Stimulated activated CD8-positive, alpha-beta memory T cell treated with anti-CD3 and anti-CD28 coated beads, Interleukin-7, amount 100 ng/mL, for 48 hours (primary cell): Measurements from ENCODE around the gene RILPL1.
"Not testable (repeated sequence)": the region's sequence is repeated elsewhere in the genome, so short reads cannot be mapped to it uniquely, and the experiment has no call there.

ENCODE experiments used
- DNase-seq, 2 donors: peaks; one replicate each; pipeline ENCODE4 v3.0.0-alpha.2; 2020; ENCODE audit warnings: low read depth in 1 of 2; ENCODE audit errors: extremely low read depth in 1 of 2

Gene RILPL1

DNA sequence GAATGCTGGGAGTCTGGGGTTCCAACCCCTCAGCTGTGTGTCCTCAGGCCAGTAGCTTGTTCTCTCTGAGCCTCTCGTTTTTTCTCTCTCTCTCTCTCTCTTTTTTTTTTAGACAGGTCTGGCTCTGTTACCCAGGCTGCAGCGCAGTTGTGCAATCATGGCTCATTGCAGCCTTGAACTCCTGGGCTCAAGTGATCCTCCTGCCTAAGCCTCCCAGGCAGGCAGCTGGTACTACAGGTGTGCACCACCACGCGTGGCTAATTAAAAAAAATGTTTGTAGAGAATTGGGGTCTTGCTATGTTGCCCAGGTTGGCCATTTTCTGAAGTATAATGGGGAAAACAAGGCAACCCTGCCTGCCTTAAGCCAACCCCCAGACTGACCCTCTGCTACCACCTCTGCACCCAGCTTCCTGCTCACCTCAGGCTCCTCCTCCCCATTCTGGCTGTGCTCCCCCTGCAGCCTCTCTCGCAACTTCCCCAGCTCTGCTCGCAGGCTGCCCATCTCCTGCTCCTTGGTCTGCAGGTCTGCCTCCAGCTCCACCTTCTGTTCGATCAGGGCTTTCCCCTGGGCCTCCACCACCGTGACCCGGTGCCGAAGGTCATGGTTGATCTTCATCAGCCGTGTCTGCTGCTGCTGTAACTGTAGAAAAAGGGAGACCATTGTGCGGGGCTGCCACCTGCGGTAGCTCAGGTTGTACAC is 35.2 kb downstream of the RILPL1 start:
- DNase-seq, result no peak

DNA sequence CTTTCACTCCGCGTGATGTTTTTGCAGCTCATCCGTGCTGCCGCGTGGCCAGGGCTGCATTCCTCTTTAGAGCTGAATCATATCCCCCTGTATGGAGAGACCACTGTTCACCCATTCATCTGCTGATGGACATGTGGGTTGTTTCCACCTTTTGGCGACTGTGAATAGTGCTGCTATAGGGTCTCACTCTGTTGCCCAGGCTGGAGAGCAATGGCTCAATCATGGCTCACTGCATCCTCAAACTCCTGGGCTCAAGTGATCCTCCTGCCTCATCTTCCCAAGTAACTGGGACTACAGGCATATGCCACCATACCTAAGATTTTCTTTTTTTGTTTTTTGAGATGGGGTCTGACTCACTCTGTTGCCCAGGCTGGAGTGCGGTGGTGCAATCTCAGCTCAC is 36.5 kb downstream of the RILPL1 start:
- DNase-seq, result no peak

DNA sequence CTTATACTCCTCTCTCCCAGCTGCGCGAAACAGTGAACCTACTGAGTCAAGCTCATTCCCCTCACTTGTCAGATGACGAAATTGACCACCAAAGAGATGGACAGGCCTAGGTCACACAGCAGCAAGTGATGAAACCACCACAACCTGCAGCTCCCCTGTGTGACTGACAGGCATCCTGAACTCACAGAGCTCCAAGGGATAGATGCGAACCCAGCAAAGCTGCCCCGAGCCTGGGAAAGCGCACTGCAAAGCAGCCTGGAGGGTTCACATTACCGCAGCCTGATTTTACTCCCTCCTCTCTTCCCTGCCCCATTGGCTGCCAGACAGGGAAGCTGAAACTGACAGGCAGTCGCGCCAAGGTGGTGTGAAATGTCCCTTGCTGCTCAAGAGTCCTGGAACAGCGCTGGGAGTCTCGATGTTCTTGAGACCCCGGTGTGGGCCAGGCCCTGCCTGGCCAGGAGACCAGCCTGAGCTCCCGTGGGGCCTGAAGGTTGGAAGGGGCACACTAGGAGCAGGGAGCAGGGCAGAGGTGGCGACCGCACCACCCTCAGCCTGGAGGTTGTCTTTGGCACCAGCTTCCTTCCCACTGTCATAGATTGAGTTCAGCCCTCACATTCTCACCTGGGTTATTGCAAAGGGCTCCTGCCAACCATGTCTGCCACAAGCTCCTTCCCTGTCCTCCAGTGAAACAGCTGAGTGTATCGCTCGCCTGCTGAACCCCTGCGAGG is 39.2 kb downstream of the RILPL1 start:
- no peak for DNase-seq

DNA sequence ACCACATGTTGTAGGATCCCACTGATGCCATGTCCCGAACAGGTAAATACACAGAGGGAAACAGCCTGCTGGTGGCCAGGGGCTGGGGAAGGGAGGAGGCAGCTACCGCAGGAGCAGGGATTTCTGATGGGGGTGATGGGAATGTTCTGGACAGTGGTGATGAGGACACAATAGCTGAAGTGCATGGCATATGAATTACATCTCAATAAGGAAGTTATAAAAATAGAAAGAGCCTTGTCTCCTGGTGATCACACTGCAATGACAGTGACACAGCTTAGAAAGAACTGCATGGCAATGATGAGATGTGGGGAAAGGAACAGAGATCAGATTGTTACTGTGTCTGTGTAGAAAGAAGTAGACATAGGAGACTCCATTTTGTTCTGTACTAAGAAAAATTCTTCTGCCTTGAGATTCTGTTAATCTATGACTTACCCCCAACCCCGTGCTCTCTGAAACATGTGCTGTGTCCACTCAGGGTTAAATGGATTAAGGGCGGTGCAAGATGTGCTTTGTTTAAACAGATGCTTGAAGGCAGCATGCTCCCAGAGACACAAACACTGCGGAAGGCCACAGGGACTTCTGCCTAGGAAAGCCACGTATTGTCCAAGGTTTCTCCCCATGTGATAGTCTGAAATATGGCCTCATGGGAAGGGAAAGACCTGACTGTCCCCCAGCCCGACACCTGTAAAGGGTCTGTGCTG is 41.0 kb downstream of the RILPL1 start:
- DNase-seq, result not testable (repeated sequence)

DNA sequence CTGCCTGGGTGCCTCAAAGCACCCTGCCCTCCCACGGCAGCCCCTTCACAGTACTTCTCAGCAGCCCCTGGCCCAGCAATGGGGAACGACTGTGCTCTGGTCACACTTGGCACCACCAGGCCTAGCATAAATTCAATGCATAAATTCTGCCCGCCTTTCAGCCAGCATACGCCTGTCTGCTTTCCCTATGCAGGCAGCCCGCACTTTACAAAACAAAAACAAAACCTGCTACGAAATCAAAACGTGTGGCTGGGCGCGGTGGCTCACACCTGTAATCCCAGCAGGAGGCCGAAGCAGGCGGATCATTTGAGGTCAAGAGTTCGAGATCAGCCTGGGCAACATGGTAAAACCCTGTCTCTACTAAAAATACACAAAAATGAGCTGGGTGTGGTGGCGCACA is 42.0 kb downstream of the RILPL1 start:
- no peak for DNase-seq

DNA sequence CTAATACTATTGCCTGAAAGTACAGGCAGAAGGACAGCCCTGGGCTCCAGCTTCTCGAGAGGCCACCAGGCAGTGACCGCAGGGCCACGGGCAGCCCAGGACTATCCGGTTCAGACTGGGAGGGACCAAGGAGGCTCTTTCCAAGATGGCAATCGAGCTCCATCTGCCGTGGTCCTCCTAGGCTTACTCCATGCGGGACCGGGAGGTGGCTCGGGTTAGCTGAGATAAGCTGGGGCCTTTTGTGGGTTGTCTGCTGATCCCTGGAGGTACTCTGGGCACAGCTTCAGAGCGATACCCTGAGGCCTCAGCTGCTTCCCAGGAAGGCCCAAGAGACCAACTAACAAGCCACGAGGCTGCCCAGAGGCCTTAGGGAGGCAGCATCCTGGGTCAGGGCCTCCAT is 42.5 kb downstream of the RILPL1 start:
- no peak for DNase-seq

DNA sequence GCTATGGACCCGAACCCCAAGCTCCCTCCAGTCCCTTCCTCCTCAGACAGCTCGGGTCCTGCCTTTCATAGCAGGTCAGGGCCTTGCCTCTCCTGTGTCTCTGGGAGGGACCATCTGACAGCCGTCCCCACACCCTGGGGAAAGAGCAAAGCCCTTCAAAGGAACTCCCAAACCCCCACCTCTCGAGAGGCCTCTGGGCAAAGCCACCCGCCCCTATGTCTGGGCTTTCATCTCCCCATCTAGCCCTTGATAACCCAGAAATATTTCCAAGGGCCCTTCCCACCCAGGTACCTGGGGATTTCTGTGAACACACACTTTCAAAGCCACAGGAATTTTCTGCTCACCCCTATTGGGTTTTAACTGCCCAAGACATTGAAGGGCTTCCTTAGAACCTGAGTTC is 43.4 kb downstream of the RILPL1 start:
- no peak for DNase-seq

DNA sequence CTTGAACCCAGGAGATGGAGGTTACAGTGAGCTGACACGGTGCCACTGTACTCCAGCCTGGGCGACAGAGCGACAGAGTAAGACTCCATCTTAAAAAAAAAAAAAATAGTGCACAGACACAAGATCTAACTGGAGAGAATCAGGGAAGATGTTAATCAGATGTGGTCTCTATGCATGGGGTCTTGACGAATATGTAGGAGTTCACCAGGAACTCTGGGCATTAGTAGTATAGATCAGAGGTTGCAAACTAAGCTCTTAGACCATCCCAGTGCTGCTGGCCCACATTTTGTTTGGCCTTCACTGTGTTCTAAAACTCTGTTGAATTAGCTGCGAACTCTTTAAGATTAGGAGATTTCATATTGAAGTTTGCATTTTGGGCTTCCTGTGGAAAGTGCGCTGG is 43.9 kb downstream of the RILPL1 start:
- DNase-seq, result no peak

DNA sequence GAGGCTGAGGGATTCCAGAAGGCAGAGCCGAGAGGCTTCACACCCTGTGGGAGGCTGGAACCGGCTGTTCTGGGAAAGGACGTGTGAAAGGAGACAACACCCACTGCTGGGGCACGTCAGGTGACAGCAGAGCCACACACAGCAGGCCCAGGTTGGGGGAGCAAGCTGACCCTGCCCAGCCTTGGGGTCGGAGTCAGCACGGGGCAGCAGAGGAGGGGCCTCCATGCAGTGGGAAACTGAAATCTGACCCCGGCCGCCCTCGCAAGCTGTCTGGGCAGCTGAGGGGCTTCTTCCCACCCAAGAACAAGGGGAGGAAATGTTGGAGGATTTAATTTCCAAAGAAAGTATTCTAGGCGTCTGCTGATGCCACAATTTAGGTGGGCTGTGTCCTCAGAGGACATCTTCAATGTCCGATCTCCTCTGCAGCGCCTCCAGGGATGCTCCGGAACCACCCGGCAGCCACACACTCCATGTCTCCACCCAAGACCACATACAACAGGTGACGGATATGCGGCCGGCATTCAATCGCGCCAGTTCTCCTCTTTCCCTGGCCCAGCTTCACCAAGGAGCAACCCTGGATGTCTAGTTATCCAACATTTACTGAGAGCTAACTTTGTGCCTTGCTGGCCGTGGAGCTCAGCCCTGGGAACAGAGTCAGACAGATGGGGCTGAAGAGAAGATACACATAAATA is 44.8 kb downstream of the RILPL1 start:
- DNase-seq, result no peak

DNA sequence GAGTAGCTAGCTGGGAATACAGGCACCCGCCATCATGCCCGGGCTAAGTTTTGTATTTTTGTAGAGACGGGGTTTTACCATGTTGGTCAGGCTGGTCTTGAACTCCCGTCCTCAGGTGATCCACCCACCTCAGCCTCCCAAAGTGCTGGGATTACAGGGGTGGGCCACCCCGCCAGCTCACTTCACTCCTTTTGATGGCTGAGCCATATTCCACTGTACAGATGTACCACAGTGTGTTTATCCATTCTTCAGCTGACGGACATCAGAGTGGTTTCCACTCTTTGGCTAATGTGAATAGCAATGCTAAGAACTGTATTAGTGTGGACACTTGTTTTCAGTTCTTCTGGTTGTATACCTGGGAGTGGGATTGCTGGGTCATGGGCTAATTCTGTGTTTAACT is 46.1 kb downstream of the RILPL1 start:
- no peak for DNase-seq

DNA sequence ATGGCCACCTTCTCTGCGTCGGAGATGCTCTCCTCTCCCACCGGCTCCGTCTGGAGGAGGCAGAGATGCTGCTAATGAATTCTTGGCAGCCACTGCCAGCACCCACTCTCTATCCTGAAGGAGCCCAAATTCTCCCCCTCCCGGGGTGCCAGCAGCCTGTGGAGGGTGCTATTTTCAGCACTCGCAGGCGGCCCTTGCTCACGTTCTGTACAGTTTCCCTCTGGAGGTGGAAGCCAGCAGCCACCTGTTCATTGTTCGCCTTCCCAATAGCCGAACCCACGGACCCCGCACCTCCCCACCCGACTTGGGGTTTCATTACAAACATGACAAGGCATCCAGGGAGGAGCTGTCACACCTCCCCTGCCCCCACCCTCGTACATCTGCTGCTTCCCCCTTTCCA is 47.8 kb downstream of the RILPL1 start:
- DNase-seq, result no peak

DNA sequence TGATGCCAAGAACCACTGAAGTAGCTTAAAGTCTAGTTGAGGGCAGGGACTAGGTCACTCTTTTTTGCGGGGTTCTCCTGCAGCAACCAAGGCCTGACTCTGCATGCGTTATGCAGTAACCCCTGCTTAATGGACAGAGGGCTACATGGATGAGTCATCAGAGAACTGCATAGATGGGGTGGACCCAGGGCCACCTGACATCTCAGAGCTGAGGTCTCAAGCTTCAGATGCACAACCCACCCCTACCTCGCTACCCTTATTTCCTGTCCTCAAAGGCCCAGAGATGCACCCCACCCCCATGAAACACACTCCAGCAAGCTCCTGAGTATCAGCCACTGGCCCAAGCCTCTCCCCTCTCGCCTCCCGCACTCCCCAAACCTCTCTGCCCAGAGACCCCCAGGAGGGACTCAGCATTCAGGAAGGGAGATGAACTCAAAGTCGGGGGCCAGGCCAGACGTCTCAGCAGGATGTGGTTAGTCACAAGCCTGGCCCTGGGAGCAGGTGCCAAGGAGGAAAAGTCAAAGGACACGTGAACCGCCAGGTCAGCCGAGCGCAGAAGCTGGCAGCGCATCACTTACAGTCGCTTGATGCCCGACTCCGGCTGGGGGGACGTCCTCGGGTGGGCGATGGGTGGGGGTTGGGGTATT is 49.8 kb downstream of the RILPL1 start:
- no peak for DNase-seq

DNA sequence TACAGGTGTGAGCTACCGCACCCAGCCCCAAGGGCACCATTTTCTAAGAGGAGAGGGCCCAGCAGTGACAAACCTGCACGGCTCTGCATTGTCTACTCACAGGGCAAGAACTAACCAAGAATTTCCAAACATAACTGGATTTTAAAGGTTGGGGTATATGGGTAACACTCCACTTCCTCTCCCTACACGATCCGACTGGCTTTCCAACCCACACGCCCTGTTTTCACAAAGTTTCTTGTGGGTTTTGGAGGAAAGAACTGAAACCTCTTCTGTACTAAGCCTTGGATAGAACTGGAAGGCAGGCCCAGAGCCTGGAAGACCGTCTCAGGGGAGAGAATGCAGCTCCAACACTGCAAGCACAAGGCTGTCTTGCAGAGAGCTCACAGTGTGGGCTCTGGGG is 50.6 kb downstream of the RILPL1 start:
- no peak for DNase-seq

DNA sequence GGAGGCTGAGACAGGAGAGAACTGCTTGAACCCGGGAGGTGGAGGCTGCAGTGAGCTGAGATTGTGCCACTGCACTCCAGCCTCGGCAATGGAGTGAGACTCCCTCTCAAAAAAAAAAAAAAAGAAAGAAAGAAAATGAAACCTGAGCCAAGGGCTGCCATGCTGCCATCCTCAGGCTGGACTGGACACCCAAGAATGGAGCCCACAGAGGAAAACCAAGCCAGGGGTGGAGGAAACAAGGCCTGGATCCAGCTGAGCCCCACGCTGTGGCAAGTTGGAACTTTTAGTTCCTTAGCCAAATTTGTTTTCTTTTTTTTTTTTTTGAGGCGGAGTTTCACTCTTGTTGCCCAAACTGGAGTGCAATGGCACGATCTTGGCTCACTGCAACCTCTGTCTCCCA is 52.3 kb downstream of the RILPL1 start:
- DNase-seq, result not testable (repeated sequence)

DNA sequence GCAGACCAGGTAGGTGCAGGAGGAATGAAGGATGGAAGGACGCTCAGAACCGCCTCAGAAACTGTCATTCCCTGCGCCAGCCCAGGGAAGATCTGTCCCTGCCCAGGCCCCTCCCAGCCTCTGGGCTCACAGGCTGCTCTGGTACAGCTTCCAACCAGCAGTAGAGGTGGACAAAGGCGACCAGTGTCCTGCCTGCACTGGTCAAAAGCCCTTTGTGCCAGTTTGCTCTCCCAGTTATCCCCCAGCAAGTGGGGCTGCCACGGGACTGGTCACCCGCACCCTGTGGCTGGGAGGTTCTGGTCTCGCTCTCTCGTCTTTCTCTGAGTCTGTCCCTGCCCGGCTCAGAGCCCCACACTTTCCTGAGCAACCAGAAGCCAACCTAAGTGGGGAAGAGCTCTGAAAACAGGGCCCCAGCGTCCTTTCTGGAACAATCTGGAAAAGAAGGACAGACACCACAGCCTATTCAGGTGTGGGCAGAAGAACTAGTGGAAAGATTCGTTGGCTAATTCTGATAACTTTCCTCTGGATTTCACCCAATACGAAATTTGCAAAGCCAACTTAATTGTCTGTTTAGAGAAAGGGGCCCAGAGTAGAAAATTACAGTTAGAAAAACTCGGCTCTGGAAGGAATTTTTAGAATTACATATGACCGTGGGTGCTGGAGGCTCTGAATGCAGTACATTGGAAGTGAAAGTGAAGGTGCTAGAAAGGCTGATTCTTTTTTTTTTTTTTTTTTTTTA is 53.9 kb downstream of the RILPL1 start:
- no peak for DNase-seq

DNA sequence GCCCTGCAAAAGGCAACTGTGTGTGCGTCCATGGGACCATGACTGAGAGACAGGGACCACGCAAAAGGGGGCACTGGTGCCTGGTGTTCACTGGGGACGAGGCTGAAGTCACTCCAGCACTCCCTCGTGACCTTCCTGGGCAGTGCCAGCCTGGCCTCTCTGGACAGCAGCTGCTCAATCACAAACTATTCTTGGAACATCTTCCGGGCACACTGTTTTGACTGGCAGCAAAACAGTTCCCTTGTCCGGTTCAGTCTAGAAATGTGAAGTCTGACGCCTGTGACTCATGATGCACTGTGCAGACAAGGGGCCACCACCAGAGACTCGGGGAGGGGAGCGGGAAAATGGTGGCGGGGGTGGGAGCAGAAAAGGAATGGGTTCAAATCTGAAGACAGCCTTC is 54.8 kb downstream of the RILPL1 start:
- DNase-seq, result no peak

DNA sequence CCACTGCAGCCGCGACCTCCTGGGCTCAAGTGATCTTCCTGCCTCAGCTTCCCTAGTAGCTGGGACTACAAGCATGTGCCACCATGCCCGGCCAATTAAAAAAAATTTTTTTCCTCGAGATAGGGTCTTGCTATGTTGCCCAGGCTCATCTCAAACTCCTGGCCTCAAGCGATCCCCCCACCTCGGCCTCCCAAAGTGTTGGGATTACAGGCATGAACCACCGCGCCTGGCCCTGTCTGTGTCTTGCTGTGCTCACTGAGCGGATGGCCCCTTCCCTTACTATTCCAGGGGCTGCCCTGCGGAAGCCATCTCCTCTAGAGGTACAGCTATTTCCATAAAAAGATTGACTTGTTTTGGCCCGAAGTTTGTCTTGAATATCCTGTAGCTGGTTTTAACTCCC is 55.5 kb downstream of the RILPL1 start:
- no peak for DNase-seq

DNA sequence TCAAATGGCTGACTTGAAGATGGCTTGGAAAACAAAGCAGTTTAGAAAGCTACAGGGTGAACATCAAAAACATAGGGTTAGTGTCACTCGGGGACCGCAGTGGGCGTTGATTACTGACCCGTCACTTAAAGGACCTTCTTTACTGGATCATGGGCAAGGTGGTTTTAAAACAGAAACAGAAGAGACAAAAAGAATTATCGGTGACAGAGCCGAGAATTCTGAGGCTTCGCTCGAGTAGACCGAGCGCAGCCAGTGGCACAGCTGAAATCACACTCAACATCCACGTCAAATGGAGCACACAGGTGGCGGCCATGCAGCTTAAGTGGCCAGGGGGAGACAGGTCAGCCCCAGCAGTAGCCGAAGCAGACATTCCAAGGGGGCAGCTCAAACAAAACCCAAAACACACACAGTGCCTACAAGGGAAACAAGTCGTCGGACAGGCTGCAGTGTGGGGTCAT is 58.2 kb downstream of the RILPL1 start:
- DNase-seq, result no peak

DNA sequence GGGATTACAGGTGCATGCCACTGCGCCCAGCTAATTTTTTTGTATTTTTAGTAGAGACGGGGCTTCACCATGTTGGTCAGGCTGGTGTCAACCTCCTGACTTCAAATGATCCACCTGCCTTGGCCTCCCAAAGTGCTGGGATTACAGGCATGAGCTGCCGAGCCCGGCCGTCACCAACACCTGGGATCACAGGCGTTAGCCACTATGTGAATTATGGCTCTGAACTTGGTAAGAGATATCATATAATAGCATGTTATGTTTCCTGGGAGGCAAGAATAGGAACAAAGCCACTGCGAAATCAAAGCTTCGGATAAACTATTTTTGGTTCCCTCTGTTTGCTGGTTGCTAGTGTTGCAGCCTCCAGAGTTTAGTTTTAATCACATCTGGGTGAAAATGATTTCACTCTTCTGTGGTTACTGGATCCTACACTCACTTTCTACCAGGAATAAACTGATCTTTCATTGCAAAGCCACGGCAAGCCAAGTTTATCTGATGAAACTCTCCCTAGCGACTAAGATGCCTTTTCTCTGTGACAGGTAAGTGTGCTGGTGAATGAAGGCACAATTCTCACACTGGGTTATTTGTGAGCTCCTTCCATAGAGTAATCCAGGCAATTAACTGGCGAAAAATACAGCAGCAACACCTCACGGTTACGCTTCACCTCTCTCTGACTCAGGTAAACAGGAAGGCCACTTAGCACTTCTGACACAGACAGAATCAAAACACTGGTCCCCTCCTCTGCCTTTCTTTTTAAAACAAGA is 58.9 kb downstream of the RILPL1 start:
- no peak for DNase-seq
